ENCODE measurements around the gene PCDHGB6.

- TF ChIP-seq, protein P1, sequence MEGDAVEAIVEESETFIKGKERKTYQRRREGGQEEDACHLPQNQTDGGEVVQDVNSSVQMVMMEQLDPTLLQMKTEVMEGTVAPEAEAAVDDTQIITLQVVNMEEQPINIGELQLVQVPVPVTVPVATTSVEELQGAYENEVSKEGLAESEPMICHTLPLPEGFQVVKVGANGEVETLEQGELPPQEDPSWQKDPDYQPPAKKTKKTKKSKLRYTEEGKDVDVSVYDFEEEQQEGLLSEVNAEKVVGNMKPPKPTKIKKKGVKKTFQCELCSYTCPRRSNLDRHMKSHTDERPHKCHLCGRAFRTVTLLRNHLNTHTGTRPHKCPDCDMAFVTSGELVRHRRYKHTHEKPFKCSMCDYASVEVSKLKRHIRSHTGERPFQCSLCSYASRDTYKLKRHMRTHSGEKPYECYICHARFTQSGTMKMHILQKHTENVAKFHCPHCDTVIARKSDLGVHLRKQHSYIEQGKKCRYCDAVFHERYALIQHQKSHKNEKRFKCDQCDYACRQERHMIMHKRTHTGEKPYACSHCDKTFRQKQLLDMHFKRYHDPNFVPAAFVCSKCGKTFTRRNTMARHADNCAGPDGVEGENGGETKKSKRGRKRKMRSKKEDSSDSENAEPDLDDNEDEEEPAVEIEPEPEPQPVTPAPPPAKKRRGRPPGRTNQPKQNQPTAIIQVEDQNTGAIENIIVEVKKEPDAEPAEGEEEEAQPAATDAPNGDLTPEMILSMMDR (IDR thresholded peaks at IDR 0.05): no peak
- no peak for TF ChIP-seq POLR2A (IDR thresholded peaks at IDR 0.05)
These were observed 32.5 kb downstream of the PCDHGB6 start for GRCh38 chr5:141440341-141440740.
